SKM-1 treated with dmso at 0.1 percent for 144 hours (cell line): ENCODE measurements around the gene GNGT2.
"Not testable (repeated sequence)": the region's sequence is repeated elsewhere in the genome, so short reads cannot be mapped to it uniquely, and the experiment has no call there.

Experiments used
- DNase-seq: peaks from one replicate; lab custom pipeline; 2025; ENCODE audit not compliant: unreplicated experiment; lab: John Stamatoyannopoulos, UW

GNGT2 gene

GRCh38 chr17:49213399-49213798 lies 3.0 kb upstream of the GNGT2 start:
- no peak for DNase-seq

GRCh38 chr17:49209061-49209571 lies 1.3 kb downstream of the GNGT2 start:
- no peak for DNase-seq

DNA sequence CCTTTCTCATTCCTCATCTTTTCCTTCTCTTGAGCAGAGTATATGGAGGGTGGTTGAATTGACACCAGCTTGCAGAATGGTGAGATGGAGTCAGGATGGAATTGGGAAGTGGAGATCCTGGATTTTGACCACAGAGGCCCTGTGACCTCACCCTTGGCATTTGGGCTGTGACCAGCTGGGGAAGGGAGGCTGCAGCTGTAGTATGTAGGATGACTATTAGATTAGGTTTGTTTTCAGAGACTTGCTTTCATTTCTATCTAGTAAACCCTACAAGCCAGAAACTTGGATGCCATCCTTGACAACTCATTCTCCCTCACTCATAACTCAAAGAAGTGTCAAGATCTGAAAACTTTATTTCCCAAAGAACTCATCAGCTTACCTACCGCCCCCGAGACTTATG lies 5.9 kb downstream of the GNGT2 start:
- no peak for DNase-seq

DNA sequence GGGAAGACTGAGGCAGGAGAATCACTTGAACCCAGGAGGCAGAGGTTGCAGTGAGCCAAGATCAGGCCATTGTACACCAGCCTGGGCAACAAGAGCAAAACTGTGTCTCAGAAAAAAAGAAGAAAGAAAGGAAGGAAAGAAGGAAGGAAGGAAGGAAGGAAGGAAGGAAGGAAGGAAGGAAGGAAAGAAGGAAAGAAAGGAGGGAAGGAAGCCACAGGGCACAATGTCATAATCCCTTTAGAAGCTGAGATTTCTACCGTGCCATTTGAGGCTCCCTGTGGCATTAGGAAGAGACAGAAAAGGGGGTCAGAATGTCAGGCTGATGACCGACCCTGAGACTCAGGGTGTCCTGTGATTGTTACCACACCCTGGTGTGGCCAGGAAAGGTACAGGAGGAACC lies 6.6 kb downstream of the GNGT2 start:
- DNase-seq: no peak

DNA sequence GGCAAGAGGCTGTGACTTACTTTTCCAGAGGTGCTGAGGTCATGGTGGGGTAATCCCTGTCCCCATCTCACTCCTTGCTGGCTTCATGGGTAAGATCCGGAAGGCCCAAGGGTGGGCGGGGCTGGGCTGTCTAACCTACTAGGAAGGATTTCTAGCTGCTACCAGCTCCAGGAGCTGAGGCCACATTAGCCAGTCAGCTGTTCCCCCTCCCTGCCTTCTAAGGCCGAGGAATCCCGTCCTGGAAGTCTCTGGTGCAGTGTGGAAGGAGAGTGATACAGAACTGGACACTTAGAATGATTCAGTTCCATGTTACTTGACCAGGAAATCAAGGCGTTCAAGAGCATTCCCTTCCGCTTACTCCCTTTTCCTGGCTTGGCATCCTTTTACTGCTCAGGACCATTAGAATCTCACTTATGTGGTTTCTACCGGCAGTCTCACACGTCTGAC lies 8.9 kb downstream of the GNGT2 start:
- no peak for DNase-seq

DNA sequence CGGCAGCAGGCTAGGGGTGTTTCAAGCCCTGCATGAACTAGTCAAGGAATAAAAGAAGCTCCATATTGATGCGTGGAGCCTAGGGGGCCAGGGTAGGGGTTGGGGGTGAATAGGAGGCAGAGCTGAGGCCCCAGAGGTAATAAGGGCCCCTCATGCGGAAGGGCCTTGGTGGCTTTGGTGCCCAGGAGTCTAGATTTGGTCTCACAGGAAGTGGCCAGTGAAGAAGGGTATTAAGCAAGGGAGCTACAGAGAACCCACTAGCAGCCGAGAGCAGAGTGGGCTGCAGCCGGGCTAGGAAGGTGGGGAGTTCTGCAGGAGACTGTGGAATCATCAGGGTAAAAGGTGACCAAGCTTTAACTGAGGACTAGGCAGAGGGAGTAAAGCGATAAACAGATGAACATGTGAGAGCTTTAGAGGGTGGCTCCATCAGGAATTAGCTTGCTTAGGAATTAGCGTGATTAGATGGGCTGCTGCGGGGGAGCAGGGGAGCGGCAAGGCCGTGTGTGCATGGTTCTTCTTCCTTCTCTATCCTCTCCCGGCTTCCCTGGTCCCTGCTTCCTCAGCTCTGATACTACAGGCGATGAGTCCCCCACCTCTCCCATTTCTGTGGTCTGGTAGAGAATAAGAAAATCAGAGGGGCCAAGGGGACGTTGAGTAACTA lies 9.8 kb downstream of the GNGT2 start:
- no peak for DNase-seq

DNA sequence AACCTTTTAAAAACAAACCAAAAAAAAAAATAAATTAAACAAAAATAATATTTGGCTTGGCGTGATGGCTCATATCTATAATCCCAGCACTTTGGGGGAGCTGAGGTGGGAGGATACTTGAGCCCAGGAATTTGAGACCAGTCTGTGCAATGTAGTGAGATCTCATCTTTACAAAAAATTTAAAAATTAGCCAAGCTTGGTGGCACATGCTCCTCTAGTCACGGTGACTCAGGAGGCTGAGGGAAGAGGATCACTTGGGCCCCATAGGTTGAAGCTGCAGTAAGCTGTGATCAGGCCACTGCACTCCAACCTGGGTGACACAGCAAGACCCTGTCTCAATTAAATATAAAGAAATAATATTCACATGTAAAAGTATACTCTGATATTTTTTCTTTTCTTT lies 12.2 kb downstream of the GNGT2 start:
- DNase-seq: no peak

DNA sequence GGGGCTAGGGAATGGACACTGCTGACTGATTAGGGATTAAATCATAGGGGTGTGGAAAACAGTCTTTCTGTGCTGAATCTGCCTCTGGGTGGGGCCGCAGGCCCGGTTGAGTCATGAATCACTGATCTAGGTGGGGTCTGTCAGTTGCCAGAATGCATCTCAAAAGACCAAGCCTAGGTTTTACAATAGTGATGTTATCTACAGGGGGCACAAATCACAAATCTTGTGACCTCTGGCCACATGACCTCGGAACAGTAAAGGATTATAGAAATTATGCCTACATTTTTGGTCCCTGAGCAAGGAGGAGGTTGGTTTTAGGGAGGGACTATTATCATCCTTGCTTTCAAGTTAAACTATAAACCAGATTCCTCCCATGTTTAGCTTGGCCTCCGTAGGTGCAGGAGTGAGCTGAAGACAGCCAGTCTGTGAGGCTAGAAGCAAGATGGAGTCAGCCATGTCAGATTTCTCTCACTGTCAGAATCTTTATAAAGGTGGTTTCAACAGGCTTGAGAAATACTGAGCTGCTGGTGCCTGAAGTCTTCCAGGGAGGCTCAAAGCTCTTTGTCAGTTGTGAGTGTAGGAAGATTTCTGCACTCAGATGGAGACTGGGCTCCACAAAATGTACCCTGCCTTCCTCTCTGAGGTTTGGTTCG lies 12.9 kb downstream of the GNGT2 start:
- DNase-seq: no peak

DNA sequence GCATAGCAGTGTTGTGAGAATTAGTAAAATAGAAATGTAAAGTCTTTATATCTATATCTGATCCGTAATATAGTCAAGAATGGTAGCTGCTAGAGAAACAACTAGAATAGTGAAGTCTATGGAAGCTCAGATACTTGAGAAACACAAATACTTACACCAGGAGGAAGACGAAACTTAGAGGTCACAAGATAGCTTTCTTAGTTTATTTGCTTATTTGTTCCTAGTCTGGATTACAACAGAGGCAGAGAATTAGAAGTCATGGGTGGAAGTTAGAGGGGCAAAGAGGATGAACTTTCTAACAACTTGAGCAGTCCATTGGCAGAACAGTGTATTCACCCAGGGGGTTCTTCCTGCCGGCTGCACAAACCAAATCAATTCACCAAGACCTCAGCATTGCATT lies 13.9 kb downstream of the GNGT2 start:
- DNase-seq: no peak

- no peak for DNase-seq
Measured at GRCh38 chr17:49195751-49196150, 14.6 kb downstream of the GNGT2 start.

DNA sequence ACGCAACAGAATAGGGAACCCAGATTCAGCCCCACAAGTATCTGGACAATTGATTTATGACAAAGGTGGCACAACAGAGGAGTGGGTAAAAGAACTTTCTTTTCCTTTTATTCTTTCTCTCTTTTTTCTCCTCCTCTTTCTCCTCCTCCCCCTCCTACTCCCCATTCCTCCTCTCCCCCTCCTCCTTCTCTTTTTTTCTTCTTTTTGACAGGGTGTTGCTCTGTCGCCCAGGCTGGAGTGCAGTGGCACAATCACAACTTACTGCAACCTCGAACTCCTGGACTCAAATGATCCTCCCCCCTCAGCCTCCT lies 16.1 kb downstream of the GNGT2 start:
- DNase-seq: no peak

DNA sequence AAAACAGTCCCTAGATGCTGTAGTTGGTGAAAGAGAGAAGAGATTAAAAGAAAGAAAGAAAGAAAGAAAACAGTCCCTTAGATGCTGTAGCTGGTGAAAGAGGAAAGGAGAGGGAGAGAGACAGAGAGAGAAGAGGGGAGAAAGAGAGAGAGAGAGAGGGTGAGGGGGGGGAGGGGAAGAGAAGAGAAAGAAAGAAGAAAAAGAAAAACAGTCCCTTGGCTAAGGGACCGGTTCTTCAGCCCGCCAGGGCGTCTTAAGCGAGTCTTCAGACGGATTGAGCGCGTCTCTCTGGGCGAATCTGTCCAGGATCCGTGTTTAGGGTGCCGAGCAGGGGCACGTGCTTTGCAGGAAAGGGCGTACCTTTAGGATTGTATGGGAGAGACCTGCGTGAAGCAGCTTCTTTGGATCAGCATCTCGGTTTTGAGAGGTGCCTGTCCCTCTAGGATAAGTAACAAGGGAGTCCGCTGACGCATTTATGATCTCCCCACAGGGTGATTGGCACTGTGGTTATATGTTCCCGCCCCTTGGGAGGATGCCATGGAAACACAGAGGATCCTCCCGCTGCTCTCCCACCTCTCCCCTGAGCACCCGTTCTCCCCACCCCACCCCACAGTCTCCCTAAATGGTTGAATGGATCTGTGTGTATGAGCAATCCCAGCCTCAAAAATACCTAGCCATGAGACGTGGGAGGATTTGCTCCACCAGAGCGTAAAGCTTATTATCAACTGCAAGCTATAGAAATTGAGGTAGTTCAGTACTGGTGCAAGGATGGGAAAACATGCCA lies 16.7 kb downstream of the GNGT2 start:
- DNase-seq: peak; percentile 66

DNA sequence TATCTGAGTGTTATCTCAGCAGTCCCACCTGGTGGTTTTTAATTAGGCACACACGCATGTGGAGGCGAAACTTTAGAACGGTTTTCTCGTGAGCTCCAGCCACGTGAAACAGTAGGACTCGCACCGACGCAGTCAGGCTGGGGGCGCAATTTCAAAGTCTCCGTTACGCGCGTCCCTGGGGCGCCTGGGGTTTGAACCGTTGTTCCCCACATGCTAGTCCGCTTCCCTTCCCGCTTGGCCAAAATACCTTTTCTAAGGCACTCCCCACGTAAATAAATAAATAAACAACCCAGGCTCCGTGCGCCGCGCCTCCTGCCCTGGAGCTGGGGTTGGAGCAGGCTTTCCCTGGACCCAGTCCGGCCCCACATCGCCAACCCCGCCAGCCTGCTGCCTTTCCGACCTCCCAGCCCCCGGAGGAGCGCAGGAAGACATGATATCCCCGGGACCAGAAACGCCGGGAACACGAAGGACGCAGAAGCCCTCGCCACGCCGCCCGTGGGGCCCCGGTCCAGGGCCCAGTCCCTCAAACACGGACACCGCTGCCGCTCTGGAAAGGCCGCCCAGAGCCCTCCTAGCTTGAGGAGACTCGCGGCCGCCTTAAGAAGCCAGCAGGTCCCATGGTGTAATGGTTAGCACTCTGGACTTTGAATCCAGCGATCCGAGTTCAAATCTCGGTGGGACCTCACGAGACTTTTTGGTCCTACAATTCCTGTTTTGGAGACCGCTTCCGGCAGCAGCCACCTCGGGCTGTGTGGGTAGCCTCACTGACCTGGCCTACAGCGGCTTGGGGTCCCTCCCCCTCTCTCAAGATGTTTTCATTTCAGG lies 18.2 kb downstream of the GNGT2 start:
- DNase-seq: peak; percentile 72

GRCh38 chr17:49191409-49191916 lies 18.9 kb downstream of the GNGT2 start:
- DNase-seq: no peak

- DNase-seq: no peak
Measured at GRCh38 chr17:49190932-49191331, 19.4 kb downstream of the GNGT2 start.

DNA sequence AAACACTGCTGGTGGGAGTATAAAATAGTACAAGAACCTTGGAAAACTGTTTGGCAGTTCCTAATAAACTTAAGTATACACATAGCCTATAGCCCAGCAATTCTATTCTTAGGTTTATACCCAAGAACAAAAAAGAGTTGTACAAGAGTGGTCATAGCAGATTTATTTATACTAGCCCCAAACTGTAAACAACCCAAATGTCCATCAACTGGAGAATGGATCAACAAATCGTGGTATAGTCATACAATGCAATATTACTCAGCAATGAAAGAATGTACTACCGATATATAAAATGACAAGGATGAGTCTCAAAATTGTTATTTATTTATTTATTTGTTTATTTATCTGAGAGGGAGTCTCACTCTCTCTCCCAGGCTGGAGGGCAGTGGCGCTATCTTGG lies 23.1 kb downstream of the GNGT2 start:
- no peak for DNase-seq

DNA sequence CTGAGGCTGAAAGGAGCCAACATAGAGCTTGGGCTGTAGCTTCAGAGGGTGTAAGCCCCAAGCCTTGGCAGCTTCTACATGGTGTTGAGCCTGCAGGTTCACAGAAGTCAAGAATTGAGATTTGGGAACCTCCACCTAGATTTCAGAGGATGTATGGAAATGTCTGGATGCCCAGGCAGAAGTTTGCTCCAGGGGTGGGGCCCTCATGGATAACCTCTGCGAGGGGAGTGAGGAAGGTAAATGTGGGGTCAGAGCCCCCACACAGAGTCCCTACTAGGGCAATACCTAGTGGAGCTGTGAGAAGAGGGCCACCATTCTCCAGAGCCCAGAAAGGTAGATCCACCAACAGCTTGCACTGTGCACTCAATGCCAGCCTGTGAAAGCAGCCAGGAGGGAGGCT lies 25.0 kb downstream of the GNGT2 start:
- DNase-seq: not testable (repeated sequence)

- DNase-seq: not testable (repeated sequence)
Measured at GRCh38 chr17:49184522-49184921, 25.9 kb downstream of the GNGT2 start.

- no peak for DNase-seq
Measured at GRCh38 chr17:49183801-49184200, 26.6 kb downstream of the GNGT2 start.

DNA sequence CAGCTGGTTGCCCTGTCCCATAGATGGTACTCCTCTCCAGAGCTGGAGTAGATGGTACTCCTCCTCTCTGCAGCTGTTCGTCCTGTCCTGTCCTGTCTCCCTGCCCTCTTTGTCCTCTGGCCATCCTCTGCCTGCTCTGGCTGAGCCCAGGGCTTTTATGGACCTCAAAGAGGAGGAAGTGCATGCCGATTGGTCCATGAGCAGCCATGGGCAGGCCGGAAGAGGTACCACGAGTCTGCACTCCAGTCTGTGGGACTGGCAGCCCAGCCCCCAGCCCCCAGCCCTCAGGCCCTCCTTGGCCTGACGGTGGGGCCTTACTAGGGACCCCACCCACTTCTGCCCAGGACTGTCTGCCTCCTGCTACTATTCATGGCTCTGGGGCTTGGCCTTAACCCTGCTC lies 27.0 kb downstream of the GNGT2 start:
- no peak for DNase-seq

DNA sequence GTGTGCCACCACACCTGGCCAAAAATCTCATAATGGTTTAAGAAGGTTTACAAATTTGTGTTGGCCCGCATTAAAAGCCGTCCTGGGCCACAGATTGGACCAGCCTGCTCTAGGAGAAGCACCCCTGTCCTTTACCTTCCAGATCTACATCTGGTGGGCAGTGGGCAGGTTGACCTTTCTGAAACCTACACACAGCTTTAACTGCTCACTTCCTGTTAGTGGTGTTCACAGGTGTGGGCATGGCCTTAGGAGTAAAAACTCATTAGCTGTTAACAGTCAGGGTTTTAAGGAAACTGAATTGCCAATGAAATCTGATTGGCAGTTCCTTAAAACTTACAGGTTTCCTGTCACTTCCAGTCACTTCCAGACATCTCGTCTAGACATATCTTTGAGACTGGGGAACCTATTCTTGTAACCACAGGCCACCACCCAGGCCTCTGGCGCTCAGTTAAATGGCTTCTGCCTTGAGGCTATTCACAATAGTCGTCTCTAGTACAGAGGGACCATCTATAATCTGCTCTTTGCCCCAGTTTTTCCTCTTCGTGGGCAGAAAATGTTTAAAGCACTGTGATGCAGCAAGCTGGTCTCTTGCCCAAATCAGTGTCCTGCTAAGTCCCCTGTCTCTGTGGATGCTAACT lies 29.3 kb downstream of the GNGT2 start:
- no peak for DNase-seq
